ENCODE data around the gene NFATC3.
"Not testable (repeated sequence)": the region's sequence is repeated elsewhere in the genome, so short reads cannot be mapped to it uniquely, and the experiment has no call there.

NFATC3 gene

GRCh38 chr16:68162413-68162812 is 77.2 kb downstream of the NFATC3 start:
- Histone ChIP-seq H2AFZ (ENCODE audit: low read length) (no peak overlapping the region), H3K4me2 (ENCODE audit: low read length) (no peak overlapping the region), H3K79me2 (ENCODE audit: insufficient read depth, low read length) (no peaks in the 10 kb centered on the region), H3K9me3 (ENCODE audit: low read length) (no peaks in the 10 kb centered on the region; the same call in 1 of the 2 replicates), H3K36me3 (ENCODE audit: insufficient read depth, low read length) (peaks cover 33% of the 10 kb centered on the region), H3K9ac (ENCODE audit: low read length) (no peak overlapping the region), H3K27ac (ENCODE audit: low read depth, low read length, poor library complexity, severe bottlenecking) (no peak overlapping the region), H3K4me1 (ENCODE audit: insufficient read depth, low read length, severe bottlenecking) (no peaks in the 10 kb centered on the region), H4K20me1 (ENCODE audit: insufficient read depth, low read length) (no peaks in the 10 kb centered on the region), H3K4me3 (ENCODE audit: low read depth, low read length, poor library complexity, severe bottlenecking) (no peak overlapping the region), H3F3A (ENCODE audit: insufficient read depth, low read length) (no peaks in the 10 kb centered on the region; the same call in 1 of the 2 replicates), H3K27me3 (ENCODE audit: insufficient read depth, low read length) (no peaks in the 10 kb centered on the region), H3K9me2 (ENCODE audit: low read depth, low read length) (no peaks in the 10 kb centered on the region)
- TF ChIP-seq CTCF (IDR thresholded peaks at IDR 0.05; ENCODE audit: low read length) (no peak), EZH2 (IDR thresholded peaks at IDR 0.05; ENCODE audit: borderline replicate concordance, low read length) (no peak)

GRCh38 chr16:68163275-68163674 is 78.1 kb downstream of the NFATC3 start:
- H3F3A ChIP-seq (ENCODE audit: insufficient read depth, low read length); H3K9ac ChIP-seq (ENCODE audit: low read length); H3K9me2 ChIP-seq (ENCODE audit: low read depth, low read length); H4K20me1 ChIP-seq (ENCODE audit: insufficient read depth, low read length); H2AFZ ChIP-seq (ENCODE audit: low read length); H3K9me3 ChIP-seq (ENCODE audit: low read length); H3K4me2 ChIP-seq (ENCODE audit: low read length); H3K4me1 ChIP-seq (ENCODE audit: insufficient read depth, low read length, severe bottlenecking); H3K27me3 ChIP-seq (ENCODE audit: insufficient read depth, low read length); H3K27ac ChIP-seq (ENCODE audit: low read depth, low read length, poor library complexity, severe bottlenecking); H3K79me2 ChIP-seq (ENCODE audit: insufficient read depth, low read length); H3K4me3 ChIP-seq (ENCODE audit: low read depth, low read length, poor library complexity, severe bottlenecking): not testable (repeated sequence)
- peaks cover 29% of the 10 kb centered on the region for H3K36me3 ChIP-seq (ENCODE audit: insufficient read depth, low read length)

- Histone ChIP-seq H3K36me3 (ENCODE audit: insufficient read depth, low read length) (peaks cover 19% of the 10 kb centered on the region), H3K4me1 (ENCODE audit: insufficient read depth, low read length, severe bottlenecking) (no peaks in the 10 kb centered on the region), H3K9ac (ENCODE audit: low read length) (no peak overlapping the region), H3K27me3 (ENCODE audit: insufficient read depth, low read length) (no peaks in the 10 kb centered on the region), H4K20me1 (ENCODE audit: insufficient read depth, low read length) (no peaks in the 10 kb centered on the region), H3K4me3 (ENCODE audit: low read depth, low read length, poor library complexity, severe bottlenecking) (no peak overlapping the region), H3K79me2 (ENCODE audit: insufficient read depth, low read length) (no peaks in the 10 kb centered on the region), H3K9me3 (ENCODE audit: low read length) (no peaks in the 10 kb centered on the region; the same call in 1 of the 2 replicates), H3K4me2 (ENCODE audit: low read length) (no peak overlapping the region), H2AFZ (ENCODE audit: low read length) (no peak overlapping the region), H3K9me2 (ENCODE audit: low read depth, low read length) (no peaks in the 10 kb centered on the region), H3K27ac (ENCODE audit: low read depth, low read length, poor library complexity, severe bottlenecking) (no peak overlapping the region), H3F3A (ENCODE audit: insufficient read depth, low read length) (no peaks in the 10 kb centered on the region; the same call in 1 of the 2 replicates)
- TF ChIP-seq EZH2 (IDR thresholded peaks at IDR 0.05; ENCODE audit: borderline replicate concordance, low read length) (no peak), CTCF (IDR thresholded peaks at IDR 0.05; ENCODE audit: low read length) (no peak)
Measured at GRCh38 chr16:68166264-68166663, 81.1 kb downstream of the NFATC3 start.

GRCh38 chr16:68179196-68179795 is 94.1 kb downstream of the NFATC3 start:
- no peak overlapping the region for H2AFZ ChIP-seq (ENCODE audit: low read length)
- TF ChIP-seq CTCF (IDR thresholded peaks at IDR 0.05; ENCODE audit: low read length) (no peak), EZH2 (IDR thresholded peaks at IDR 0.05; ENCODE audit: borderline replicate concordance, low read length) (no peak)
- H3K79me2 ChIP-seq (ENCODE audit: insufficient read depth, low read length), result no peaks in the 10 kb centered on the region
- no peak overlapping the region for H3K4me2 ChIP-seq (ENCODE audit: low read length)
- H3K9me2 ChIP-seq (ENCODE audit: low read depth, low read length), result no peaks in the 10 kb centered on the region
- no peak overlapping the region for H3K4me3 ChIP-seq (ENCODE audit: low read depth, low read length, poor library complexity, severe bottlenecking)
- H3K27ac ChIP-seq (ENCODE audit: low read depth, low read length, poor library complexity, severe bottlenecking), result no peak overlapping the region
- H3K9ac ChIP-seq (ENCODE audit: low read length), result no peak overlapping the region
- no peaks in the 10 kb centered on the region for H4K20me1 ChIP-seq (ENCODE audit: insufficient read depth, low read length)
- H3K4me1 ChIP-seq (ENCODE audit: insufficient read depth, low read length, severe bottlenecking), result no peaks in the 10 kb centered on the region
- no peaks in the 10 kb centered on the region for H3F3A ChIP-seq (ENCODE audit: insufficient read depth, low read length)
- no peaks in the 10 kb centered on the region for H3K9me3 ChIP-seq (ENCODE audit: low read length)
- peaks cover 40% of the 10 kb centered on the region for H3K36me3 ChIP-seq (ENCODE audit: insufficient read depth, low read length)
- no peaks in the 10 kb centered on the region for H3K27me3 ChIP-seq (ENCODE audit: insufficient read depth, low read length)
